ENCODE results near the gene LMX1B. TPM values are rescaled to one million over a fixed set of nuclear protein-coding genes. Genes with fewer than 3 reads are reported as not detected.

The LMX1B gene
- total RNA-seq, 1 experiment from 2014 or later: not detected

DNA sequence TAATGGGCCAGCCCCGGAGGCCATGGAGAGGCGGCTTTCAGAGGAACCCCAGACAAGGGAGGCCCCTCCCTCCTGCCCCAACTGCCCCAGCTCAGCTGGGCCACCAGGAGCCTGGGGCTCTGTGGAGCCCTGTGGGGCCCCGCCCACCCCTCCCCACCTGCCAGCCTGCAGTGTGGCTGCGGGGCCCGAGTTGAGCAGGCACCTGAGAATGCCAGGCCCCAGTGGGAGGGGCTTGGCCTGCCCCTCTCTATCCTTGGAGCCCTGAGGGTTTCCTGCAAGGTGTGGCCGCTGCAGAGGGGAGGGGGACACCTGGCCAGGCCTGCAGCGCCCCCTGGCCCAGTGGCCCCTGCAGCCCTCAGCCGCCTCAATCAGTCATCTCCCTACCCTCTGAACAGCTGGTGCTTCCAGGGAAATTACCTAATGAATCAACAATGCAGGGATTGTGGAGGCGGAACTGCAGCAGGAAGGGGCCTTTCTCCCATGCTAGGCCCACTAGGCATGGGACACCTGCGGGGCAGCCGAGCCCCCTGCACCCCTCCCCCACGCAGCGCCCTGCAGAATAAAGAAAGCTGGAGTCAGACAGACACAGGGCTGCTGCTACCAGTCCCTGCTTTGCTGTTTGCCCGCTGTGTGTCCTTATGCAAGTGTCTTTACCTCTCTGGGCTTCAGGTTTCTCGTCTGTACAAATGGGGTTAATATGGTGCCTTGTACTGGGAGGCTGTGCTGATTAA, 48.0 kb downstream of the LMX1B start:
- Histone ChIP-seq H3K4me2 (ENCODE audit: low read depth, low read length, poor library complexity, severe bottlenecking) (no peak overlapping the region), H3K4me1 (ENCODE audit: low read length) (peaks cover 2% of the 10 kb centered on the region; the same call in 1 of the 2 replicates), H3K27ac (ENCODE audit: low read length) (no peak overlapping the region), H3K9me2 (replicated peaks; ENCODE audit: insufficient read depth, low read length) (no peaks in the 10 kb centered on the region), H3K79me2 (ENCODE audit: low read length) (no peaks in the 10 kb centered on the region), H3K9me3 (ENCODE audit: low read length) (no peaks in the 10 kb centered on the region), H4K20me1 (ENCODE audit: insufficient read depth, low read depth, low read length) (no peaks in the 10 kb centered on the region), H2AFZ (ENCODE audit: low read length) (no peak overlapping the region), H3K9ac (ENCODE audit: low read length) (no peak overlapping the region), H3K4me3 (ENCODE audit: low read length) (no peak overlapping the region), H3K27me3 (ENCODE audit: low read length) (no peaks in the 10 kb centered on the region), H3K36me3 (ENCODE audit: insufficient read depth, low read length) (no peaks in the 10 kb centered on the region)
- DNase-seq: no peak

DNA sequence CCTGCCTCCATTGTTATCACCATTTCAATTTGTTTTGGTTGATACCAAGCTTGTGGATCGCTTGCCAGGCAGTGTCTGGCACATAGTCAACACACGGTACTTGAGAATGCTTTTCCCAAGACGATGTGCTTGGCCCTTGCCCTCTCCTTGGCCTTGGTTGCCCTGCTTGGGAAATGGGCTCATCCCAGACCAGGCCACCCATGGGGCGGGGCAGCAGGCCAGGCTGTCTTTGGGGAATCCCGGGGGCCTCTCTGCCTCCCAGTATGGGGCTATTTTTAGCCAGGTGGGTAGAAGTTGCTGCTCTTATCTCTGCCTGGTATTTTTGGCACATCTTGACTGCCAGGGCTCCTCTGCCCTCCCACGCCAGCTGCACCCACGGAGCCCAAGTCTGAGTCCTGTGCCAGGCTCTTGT, 49.9 kb downstream of the LMX1B start:
- H2AFZ ChIP-seq (ENCODE audit: low read length): no peak overlapping the region
- H3K9me2 ChIP-seq (replicated peaks; ENCODE audit: insufficient read depth, low read length): no peaks in the 10 kb centered on the region
- H3K4me2 ChIP-seq (ENCODE audit: low read depth, low read length, poor library complexity, severe bottlenecking): no peak overlapping the region
- no peak for DNase-seq
- H3K4me1 ChIP-seq (ENCODE audit: low read length): peaks cover 2% of the 10 kb centered on the region; the same call in 1 of the 2 replicates
- no peaks in the 10 kb centered on the region for H4K20me1 ChIP-seq (ENCODE audit: insufficient read depth, low read depth, low read length)
- H3K9ac ChIP-seq (ENCODE audit: low read length): no peak overlapping the region
- H3K27ac ChIP-seq (ENCODE audit: low read length): no peak overlapping the region
- H3K27me3 ChIP-seq (ENCODE audit: low read length): no peaks in the 10 kb centered on the region
- H3K36me3 ChIP-seq (ENCODE audit: insufficient read depth, low read length): no peaks in the 10 kb centered on the region
- no peak overlapping the region for H3K4me3 ChIP-seq (ENCODE audit: low read length)
- H3K79me2 ChIP-seq (ENCODE audit: low read length): no peaks in the 10 kb centered on the region
- H3K9me3 ChIP-seq (ENCODE audit: low read length): no peaks in the 10 kb centered on the region

DNA sequence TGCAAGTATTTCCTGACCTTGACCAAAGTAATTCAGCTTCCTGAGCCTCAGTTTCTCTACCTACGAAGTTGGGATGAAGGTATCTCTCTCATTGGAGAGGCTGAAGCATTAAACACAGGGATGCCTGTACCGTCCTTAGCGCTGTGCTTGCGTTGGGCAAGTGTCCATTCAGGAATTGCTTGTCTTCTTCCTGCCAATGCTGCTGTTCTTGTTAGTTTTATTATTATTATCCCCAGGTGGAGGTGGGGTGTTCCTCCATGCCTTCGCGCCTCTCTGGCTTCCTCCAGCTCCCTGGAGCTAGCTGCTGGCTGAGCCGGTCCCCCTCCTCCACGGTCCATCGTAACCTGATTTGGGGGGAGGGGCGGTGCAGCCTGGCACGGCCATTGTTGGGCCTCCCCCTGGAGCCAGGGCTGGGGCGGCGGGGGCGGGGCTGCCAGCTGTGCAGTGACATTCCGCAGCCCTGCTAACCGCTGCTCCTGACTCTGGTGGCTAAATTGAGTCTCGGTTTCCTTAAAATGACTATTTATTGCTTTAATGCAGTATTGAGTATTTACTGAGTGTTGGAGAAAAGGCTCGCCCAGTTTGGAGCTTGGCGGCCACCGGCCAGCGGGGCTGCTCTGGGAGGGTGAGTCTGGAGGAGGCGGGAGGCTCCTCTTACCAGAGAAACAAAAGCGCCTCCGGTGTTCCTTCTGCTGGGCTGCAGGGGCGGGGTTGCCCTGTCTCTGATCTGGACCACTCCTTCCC, 51.3 kb downstream of the LMX1B start:
- Histone ChIP-seq H2AFZ (ENCODE audit: low read length) (no peak overlapping the region), H3K4me3 (ENCODE audit: low read length) (no peak overlapping the region), H3K27me3 (ENCODE audit: low read length) (no peaks in the 10 kb centered on the region), H3K4me2 (ENCODE audit: low read depth, low read length, poor library complexity, severe bottlenecking) (no peak overlapping the region), H3K36me3 (ENCODE audit: insufficient read depth, low read length) (no peaks in the 10 kb centered on the region), H3K27ac (ENCODE audit: low read length) (no peak overlapping the region), H3K9ac (ENCODE audit: low read length) (no peak overlapping the region), H4K20me1 (ENCODE audit: insufficient read depth, low read depth, low read length) (no peaks in the 10 kb centered on the region), H3K4me1 (ENCODE audit: low read length) (peaks cover 2% of the 10 kb centered on the region; the same call in 1 of the 2 replicates), H3K79me2 (ENCODE audit: low read length) (no peaks in the 10 kb centered on the region), H3K9me2 (replicated peaks; ENCODE audit: insufficient read depth, low read length) (no peaks in the 10 kb centered on the region), H3K9me3 (ENCODE audit: low read length) (no peaks in the 10 kb centered on the region)
- no peak for DNase-seq

DNA sequence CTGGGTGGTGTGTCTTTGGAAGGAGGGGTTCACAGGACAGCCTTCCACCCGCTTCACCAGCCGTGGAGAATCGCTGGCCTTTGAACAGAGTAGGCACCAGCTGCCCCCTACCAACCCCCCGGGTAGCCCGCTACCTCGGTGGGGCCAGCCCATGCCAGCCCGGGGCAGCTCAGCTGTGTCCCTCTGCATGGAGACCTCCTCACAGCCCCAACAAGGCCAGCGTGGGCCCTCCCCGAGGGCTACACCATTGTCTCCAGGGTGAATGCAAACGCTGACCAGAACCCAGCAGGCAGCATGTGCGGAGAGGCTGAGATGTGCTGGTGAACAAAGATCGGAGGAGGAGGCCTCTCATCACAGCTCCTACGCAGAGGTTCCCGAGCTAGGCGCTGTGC, 51.9 kb downstream of the LMX1B start:
- Histone ChIP-seq H3K27me3 (ENCODE audit: low read length) (no peaks in the 10 kb centered on the region), H3K4me3 (ENCODE audit: low read length) (no peak overlapping the region), H3K9me3 (ENCODE audit: low read length) (no peaks in the 10 kb centered on the region), H3K9ac (ENCODE audit: low read length) (no peak overlapping the region), H3K79me2 (ENCODE audit: low read length) (no peaks in the 10 kb centered on the region), H4K20me1 (ENCODE audit: insufficient read depth, low read depth, low read length) (no peaks in the 10 kb centered on the region), H2AFZ (ENCODE audit: low read length) (no peak overlapping the region), H3K4me1 (ENCODE audit: low read length) (peaks cover 2% of the 10 kb centered on the region; the same call in 1 of the 2 replicates), H3K36me3 (ENCODE audit: insufficient read depth, low read length) (no peaks in the 10 kb centered on the region), H3K9me2 (replicated peaks; ENCODE audit: insufficient read depth, low read length) (no peaks in the 10 kb centered on the region), H3K27ac (ENCODE audit: low read length) (no peak overlapping the region), H3K4me2 (ENCODE audit: low read depth, low read length, poor library complexity, severe bottlenecking) (no peak overlapping the region)
- DNase-seq: no peak

DNA sequence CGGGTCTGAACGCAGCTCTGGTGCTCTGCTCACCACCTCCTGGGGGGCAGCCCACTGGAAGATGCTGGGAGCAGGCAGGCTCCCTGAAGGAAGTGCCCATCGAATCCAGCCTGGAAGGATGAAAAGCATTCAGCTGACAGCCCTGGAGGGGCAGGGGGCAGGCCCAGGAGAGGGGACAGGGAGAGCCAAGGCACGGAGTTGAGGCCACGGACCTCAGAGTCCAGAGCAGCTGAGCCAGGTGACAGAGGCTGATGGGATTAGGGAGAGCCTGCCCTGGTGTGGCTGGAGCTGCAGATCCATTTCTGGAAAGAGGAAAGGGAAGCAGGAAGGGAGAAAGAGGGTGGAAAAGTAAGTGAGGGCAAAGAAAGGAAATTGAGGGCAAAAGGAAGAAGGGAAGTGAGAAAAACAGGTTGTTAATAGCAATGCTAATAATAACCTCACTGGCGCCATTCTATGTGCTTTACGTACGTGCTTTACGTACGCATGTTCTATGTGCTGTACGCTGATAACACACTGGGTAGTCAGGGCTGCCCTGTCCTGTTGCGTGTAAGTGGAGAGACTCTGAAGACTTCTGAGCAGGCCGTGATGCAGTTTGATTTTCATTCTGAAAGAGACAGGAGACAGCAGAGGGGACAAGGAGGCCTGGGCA, 52.6 kb downstream of the LMX1B start:
- Histone ChIP-seq H3K27me3 (ENCODE audit: low read length) (no peaks in the 10 kb centered on the region), H3K4me1 (ENCODE audit: low read length) (peaks cover 2% of the 10 kb centered on the region; the same call in 1 of the 2 replicates), H3K4me2 (ENCODE audit: low read depth, low read length, poor library complexity, severe bottlenecking) (no peak overlapping the region), H2AFZ (ENCODE audit: low read length) (no peak overlapping the region), H3K9ac (ENCODE audit: low read length) (no peak overlapping the region), H3K9me2 (replicated peaks; ENCODE audit: insufficient read depth, low read length) (no peaks in the 10 kb centered on the region), H3K27ac (ENCODE audit: low read length) (no peak overlapping the region), H3K9me3 (ENCODE audit: low read length) (no peaks in the 10 kb centered on the region), H3K4me3 (ENCODE audit: low read length) (no peak overlapping the region), H3K36me3 (ENCODE audit: insufficient read depth, low read length) (no peaks in the 10 kb centered on the region), H3K79me2 (ENCODE audit: low read length) (no peaks in the 10 kb centered on the region), H4K20me1 (ENCODE audit: insufficient read depth, low read depth, low read length) (no peaks in the 10 kb centered on the region)
- peak; percentile 60 for DNase-seq

DNA sequence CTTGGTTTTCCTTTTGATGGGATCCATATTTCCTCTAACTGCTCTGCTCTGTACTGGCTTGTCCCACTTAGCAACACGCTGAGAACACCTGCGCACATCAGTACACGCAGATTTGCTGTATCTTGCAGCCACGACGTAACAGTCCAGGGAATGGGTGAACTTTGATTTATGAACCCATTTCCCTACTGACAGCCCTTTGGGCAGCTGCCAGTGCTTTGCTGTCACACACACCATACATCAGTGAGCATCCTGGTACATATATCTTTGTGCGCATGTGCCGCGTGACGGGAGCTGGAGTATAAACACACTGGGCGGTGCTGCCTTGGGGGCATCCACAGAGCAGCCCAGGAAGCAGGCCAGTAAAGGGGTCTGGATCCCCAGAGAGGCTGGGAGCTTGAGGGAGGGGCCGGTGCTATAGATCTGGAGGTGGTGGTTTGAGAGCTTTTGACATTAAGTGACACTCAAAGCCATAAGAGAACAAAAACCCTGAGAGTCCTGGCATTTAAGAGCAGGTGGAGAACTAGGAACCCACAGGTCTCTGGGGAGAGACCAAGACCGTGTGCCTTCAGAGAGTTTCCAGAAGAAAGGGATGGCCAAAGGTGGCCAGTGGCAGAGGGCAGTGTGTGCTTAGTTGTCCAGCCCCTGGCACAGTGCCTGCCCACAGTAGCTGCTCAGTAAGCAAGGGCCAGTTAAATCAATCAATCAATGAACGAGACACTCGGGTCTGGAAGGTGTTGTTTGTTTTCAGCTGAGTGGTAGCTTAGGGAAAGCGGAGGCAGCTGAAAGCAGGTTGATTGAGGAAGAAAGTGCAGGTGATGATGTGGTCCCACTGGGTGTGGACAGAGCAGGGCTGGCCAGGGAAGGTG, 53.7 kb downstream of the LMX1B start:
- no peak for DNase-seq
- H3K4me3 ChIP-seq (ENCODE audit: low read length): no peak overlapping the region
- no peaks in the 10 kb centered on the region for H3K27me3 ChIP-seq (ENCODE audit: low read length)
- H3K4me2 ChIP-seq (ENCODE audit: low read depth, low read length, poor library complexity, severe bottlenecking): no peak overlapping the region
- no peaks in the 10 kb centered on the region for H3K36me3 ChIP-seq (ENCODE audit: insufficient read depth, low read length)
- H3K4me1 ChIP-seq (ENCODE audit: low read length): peaks cover 2% of the 10 kb centered on the region; the same call in 1 of the 2 replicates
- no peaks in the 10 kb centered on the region for H3K9me2 ChIP-seq (replicated peaks; ENCODE audit: insufficient read depth, low read length)
- H3K27ac ChIP-seq (ENCODE audit: low read length): no peak overlapping the region
- H4K20me1 ChIP-seq (ENCODE audit: insufficient read depth, low read depth, low read length): no peaks in the 10 kb centered on the region
- no peak overlapping the region for H2AFZ ChIP-seq (ENCODE audit: low read length)
- H3K9me3 ChIP-seq (ENCODE audit: low read length): no peaks in the 10 kb centered on the region
- no peak overlapping the region for H3K9ac ChIP-seq (ENCODE audit: low read length)
- H3K79me2 ChIP-seq (ENCODE audit: low read length): no peaks in the 10 kb centered on the region

DNA sequence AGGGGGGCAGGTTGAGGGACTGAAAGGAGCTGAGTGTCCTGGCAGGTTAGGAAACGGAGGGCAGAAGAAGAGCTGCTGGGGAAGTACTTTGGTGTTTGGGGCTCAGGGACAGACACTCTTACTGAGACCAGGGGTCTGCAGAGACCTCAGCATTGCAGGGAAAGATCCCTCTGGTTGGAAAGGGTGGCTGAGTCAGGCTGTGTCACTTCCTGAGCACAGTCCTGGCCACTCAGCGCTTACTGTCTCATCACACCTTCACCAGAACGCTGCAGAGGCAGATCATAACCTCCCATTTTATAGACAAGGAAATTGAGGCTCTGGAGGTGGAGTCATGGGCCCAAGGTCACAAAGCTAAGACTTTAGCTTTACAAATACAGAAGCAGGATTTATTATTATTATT, 54.3 kb downstream of the LMX1B start:
- H3K27ac ChIP-seq (ENCODE audit: low read length): no peak overlapping the region
- H3K36me3 ChIP-seq (ENCODE audit: insufficient read depth, low read length): no peaks in the 10 kb centered on the region
- no peak for DNase-seq
- no peak overlapping the region for H3K4me2 ChIP-seq (ENCODE audit: low read depth, low read length, poor library complexity, severe bottlenecking)
- H4K20me1 ChIP-seq (ENCODE audit: insufficient read depth, low read depth, low read length): no peaks in the 10 kb centered on the region
- no peaks in the 10 kb centered on the region for H3K27me3 ChIP-seq (ENCODE audit: low read length)
- H2AFZ ChIP-seq (ENCODE audit: low read length): no peak overlapping the region
- H3K4me3 ChIP-seq (ENCODE audit: low read length): no peak overlapping the region
- H3K4me1 ChIP-seq (ENCODE audit: low read length): peaks cover 2% of the 10 kb centered on the region; the same call in 1 of the 2 replicates
- H3K9ac ChIP-seq (ENCODE audit: low read length): no peak overlapping the region
- H3K79me2 ChIP-seq (ENCODE audit: low read length): no peaks in the 10 kb centered on the region
- H3K9me2 ChIP-seq (replicated peaks; ENCODE audit: insufficient read depth, low read length): no peaks in the 10 kb centered on the region
- no peaks in the 10 kb centered on the region for H3K9me3 ChIP-seq (ENCODE audit: low read length)

Measured in Karpas-422 (cell line).